Neutrophil (primary cell): ENCODE measurements around the gene TFEB.

Source experiments
- H3K27ac ChIP-seq: fragments of 200-600 bp; sonication (generic); 2 replicates; pipeline ENCODE4 v1.5.1; 2016; ENCODE audit warnings: mild to moderate bottlenecking, moderate library complexity
- H3K27me3 ChIP-seq: fragments of 200-600 bp; sonication (generic); 2 replicates; pipeline ENCODE4 v1.6.0; 2016; ENCODE audit warnings: mild to moderate bottlenecking
- H3K36me3 ChIP-seq: fragments of 200-600 bp; sonication (generic); 2 replicates; pipeline ENCODE4 v1.5.1; 2017
- H3K4me1 ChIP-seq, 2 experiments: fragments of 200-600 bp in 1 of 2; sonication (generic) in 1 of 2; 1 replicate in 1 of 2; 2 replicates in 1 of 2; pipeline versions ENCODE4 v1.5.1 to v1.6.1; 2013 to 2016; ENCODE audit warnings: low read depth in 1 of 2, low read length in 1 of 2, mild to moderate bottlenecking in 1 of 2, moderate library complexity in 1 of 2; ENCODE audit not compliant: control insufficient read depth in 1 of 2, insufficient read depth in 1 of 2
- H3K4me3 ChIP-seq, 2 experiments: fragments of 200-600 bp in 1 of 2; sonication (generic) in 1 of 2; 1 replicate in 1 of 2; 2 replicates in 1 of 2; pipeline ENCODE4 v1.5.1; 2013 to 2016; ENCODE audit warnings: low read depth in 1 of 2, low read length in 1 of 2, mild to moderate bottlenecking in 1 of 2, moderate library complexity in 1 of 2
- H3K9me3 ChIP-seq: fragments of 200-600 bp; sonication (generic); 2 replicates; pipeline ENCODE4 v1.5.1; 2016
- CTCF ChIP-seq: fragments of 200-600 bp; sonication (generic); IDR thresholded peaks from 2 replicates; pipeline ENCODE4 v1.5.1; 2016; ENCODE audit warnings: antibody characterized with exemption

The TFEB gene

DNA sequence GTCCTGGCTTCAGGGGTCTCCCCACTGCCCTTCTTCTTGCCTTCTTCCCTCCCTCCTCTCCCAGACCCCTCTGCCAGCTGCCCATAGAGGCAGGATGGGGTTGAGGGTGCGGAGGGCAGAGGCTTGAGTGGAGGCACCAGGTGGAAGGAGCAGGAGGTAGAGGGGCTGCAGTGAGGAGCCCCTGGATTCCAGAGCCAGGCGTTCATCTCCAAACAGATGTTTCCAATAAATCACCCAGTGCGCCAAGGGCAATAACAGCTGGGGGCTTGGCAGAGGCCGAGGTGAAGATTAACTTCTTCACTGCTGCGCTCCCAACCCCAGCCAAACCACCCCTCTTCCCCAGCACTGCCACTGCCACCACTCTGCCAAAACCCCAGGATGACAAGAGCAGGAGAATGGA is 86.5 kb downstream of the TFEB start:
- Histone ChIP-seq H3K27me3 (no peaks in the 10 kb centered on the region), H3K36me3 (no peaks in the 10 kb centered on the region), H3K9me3 (no peaks in the 10 kb centered on the region)

DNA sequence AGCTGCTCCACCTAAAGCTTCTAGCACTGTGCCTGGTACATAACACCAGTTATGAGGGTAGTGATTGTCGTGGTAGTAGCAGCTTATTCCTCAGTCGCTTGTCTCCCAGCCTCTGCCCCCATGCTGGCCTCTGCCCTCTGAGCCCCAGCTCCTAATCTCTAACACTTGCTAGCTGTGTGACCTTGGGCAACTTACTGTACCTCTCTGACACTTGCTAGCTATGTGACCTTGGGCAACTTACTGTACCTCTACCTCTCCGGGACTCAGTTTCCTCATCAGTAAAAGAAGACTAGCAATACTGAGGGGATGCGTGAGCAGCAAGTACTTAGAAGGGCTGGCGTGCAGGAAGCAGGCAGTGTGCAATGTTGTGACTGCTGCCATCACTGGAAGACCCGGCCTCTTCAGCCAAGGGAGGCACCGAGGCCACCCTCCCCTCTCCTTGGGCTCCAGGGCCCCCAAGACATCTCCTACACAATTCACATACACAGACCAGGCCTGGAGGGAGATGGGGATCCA is 87.3 kb downstream of the TFEB start:
- Histone ChIP-seq H3K9me3 (no peaks in the 10 kb centered on the region), H3K4me3 (no peak overlapping the region), H3K27me3 (no peaks in the 10 kb centered on the region), H3K27ac (no peak overlapping the region), H3K36me3 (no peaks in the 10 kb centered on the region), H3K4me1 (no peaks in the 10 kb centered on the region)
- TF ChIP-seq CTCF = no peak

More for the DNA sequence above, 86.5 kb downstream of the TFEB start:
- H3K4me1 ChIP-seq = no peaks in the 10 kb centered on the region
- H3K4me3 ChIP-seq = no peak overlapping the region
- H3K27ac ChIP-seq = no peak overlapping the region
- TF ChIP-seq CTCF = no peak

- no peak overlapping the region for H3K27ac ChIP-seq
- TF ChIP-seq CTCF = no peak
- H3K4me3 ChIP-seq = no peak overlapping the region
- H3K27me3 ChIP-seq = peaks cover 3% of the 10 kb centered on the region
- no peaks in the 10 kb centered on the region for H3K9me3 ChIP-seq
- H3K4me1 ChIP-seq = no peaks in the 10 kb centered on the region
- H3K36me3 ChIP-seq = no peaks in the 10 kb centered on the region
These were observed 88.3 kb downstream of the TFEB start for GRCh38 chr6:41647061-41647511.

- no peak overlapping the region for H3K4me3 ChIP-seq
- no peaks in the 10 kb centered on the region for H3K36me3 ChIP-seq
- no peaks in the 10 kb centered on the region for H3K9me3 ChIP-seq
- TF ChIP-seq CTCF = no peak
- no peak overlapping the region for H3K27ac ChIP-seq
- H3K27me3 ChIP-seq = peaks cover 12% of the 10 kb centered on the region
- H3K4me1 ChIP-seq = no peaks in the 10 kb centered on the region
These were observed 89.2 kb downstream of the TFEB start for GRCh38 chr6:41646026-41646795.

DNA sequence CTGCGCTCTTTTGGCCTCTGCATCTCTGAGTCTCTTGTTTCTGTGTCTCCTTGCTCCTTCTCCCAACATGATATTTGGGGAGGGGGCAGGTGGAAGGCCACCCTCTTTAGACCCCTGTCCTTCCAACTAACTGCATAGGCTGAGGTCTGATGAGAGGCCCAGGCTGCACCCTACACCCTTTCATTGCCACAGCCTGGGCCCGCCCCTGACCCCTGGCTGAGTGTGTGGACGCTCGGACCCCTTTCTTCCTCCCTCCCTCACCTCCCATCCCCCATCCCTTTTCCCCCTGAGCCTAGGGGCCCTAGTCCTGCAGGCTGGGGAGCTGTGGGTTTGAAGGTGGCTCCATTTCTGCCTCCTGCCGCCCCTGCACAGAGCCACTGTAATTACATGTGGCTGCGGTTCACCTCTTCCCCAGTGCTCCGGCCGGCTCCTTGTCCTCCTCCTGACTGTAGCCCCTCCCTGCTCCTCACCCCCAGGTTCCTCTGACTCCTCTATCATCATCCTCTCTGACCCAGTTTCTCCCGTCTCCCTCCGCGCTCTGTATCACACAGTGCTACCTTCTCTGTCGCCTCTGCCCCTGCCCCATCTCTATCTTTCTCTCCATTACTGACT is 90.3 kb downstream of the TFEB start:
- H3K4me1 ChIP-seq = no peaks in the 10 kb centered on the region
- no peaks in the 10 kb centered on the region for H3K36me3 ChIP-seq
- H3K27me3 ChIP-seq = peaks cover 23% of the 10 kb centered on the region

More for the DNA sequence above, 90.3 kb downstream of the TFEB start:
- H3K4me3 ChIP-seq = no peak overlapping the region
- H3K27ac ChIP-seq = no peak overlapping the region
- no peaks in the 10 kb centered on the region for H3K9me3 ChIP-seq
- TF ChIP-seq CTCF = no peak
